H1 (cell line): ENCODE results near the gene FOSL2. TPM values are rescaled to one million over a fixed set of nuclear protein-coding genes. Genes with fewer than 3 reads are reported as not detected.

Experiments
- ASH2L ChIP-seq: fragments of 200-600, 300-600 bp; sonication (generic); IDR thresholded peaks from one replicate; pipeline ENCODE4 v1.7.1; 2017; ENCODE audit warnings: low read length
- CTCF ChIP-seq, 3 experiments: IDR thresholded peaks; 1 replicate in 2 of 3; 2 replicates in 1 of 3; pipeline versions ENCODE4 v1.5.1 to v1.6.1; 2011; ENCODE audit warnings: low read length in 3 of 3, mild to moderate bottlenecking in 3 of 3, inconsistent platforms in 2 of 3, low read depth in 1 of 3, moderate library complexity in 1 of 3; ENCODE audit not compliant: insufficient read depth in 1 of 3; ENCODE audit errors: control extremely low read depth in 1 of 3
- HDAC6 ChIP-seq: IDR thresholded peaks from one replicate; pipeline ENCODE4 v1.7.1; 2012; ENCODE audit warnings: low read depth, mild to moderate bottlenecking, inconsistent platforms, low read length, moderate library complexity
- KDM1A ChIP-seq: fragments of 200-600, 300-600 bp; sonication (generic); IDR thresholded peaks from 2 replicates; pipeline ENCODE4 v1.7.1; 2016; ENCODE audit warnings: mild to moderate bottlenecking, low read length, borderline replicate concordance
- NRF1 ChIP-seq: IDR thresholded peaks from 2 replicates; pipeline ENCODE4 v1.6.1; 2011; ENCODE audit warnings: mild to moderate bottlenecking, low read depth, low read length, improper control_type of control experiment
- SP1 ChIP-seq: IDR thresholded peaks from 2 replicates; pipeline ENCODE4 v1.6.1; 2011; ENCODE audit warnings: low read depth, low read length
- polyA plus RNA-seq, 7 experiments: library from polyadenylated mRNA; depleted of rRNA in 3 of 7; stranded (reverse) in 5 of 7; unstranded in 2 of 7; fragments of >200 nt in 5 of 7; fragments of 200-250 nt in 2 of 7; gene quantifications; 1 replicate in 5 of 7; 2 replicates in 1 of 7; 4 replicates in 1 of 7; pipeline versions ENCODE4 v1.2.1 to v1.2.3, GENCODE V29; 2011 to 2013; ENCODE audit warnings: missing spikeins in 2 of 7, mixed read lengths in 2 of 7
- total RNA-seq: library from RNA; stranded (reverse); fragmentation: NEBNext Ultra II Directional; extraction: Animal tissue kit (Norgen Biotek cat#: 25700); gene quantifications from 2 replicates; pipeline ENCODE4 v1.2.1, GENCODE V29; 2021
- TF ChIP-seq, protein P1 (sequence below): fragments of 300-600 bp; sonication (generic); IDR thresholded peaks from 2 replicates; pipeline ENCODE4 v1.7.1; 2012; ENCODE audit warnings: low read length, moderate library complexity, mild to moderate bottlenecking, inconsistent platforms; ENCODE audit not compliant: insufficient replicate concordance

FOSL2 gene
- total and polyA plus RNA-seq, 2 of the 8 experiments (the other 6 are each of a cell fraction or from before 2014, with no cell fraction given), result 1.5 to 4.5 TPM

- TF ChIP-seq CTCF (IDR thresholded peaks at IDR 0.05; ENCODE audit: control extremely low read depth in 1 of 3, insufficient read depth in 1 of 3, low read depth in 1 of 3, low read length in 3 of 3) (no peak), NRF1 (no peak), KDM1A (no peak), ASH2L (no peak), HDAC6 (no peak), SP1 (no peak)
- TF ChIP-seq, protein P1, sequence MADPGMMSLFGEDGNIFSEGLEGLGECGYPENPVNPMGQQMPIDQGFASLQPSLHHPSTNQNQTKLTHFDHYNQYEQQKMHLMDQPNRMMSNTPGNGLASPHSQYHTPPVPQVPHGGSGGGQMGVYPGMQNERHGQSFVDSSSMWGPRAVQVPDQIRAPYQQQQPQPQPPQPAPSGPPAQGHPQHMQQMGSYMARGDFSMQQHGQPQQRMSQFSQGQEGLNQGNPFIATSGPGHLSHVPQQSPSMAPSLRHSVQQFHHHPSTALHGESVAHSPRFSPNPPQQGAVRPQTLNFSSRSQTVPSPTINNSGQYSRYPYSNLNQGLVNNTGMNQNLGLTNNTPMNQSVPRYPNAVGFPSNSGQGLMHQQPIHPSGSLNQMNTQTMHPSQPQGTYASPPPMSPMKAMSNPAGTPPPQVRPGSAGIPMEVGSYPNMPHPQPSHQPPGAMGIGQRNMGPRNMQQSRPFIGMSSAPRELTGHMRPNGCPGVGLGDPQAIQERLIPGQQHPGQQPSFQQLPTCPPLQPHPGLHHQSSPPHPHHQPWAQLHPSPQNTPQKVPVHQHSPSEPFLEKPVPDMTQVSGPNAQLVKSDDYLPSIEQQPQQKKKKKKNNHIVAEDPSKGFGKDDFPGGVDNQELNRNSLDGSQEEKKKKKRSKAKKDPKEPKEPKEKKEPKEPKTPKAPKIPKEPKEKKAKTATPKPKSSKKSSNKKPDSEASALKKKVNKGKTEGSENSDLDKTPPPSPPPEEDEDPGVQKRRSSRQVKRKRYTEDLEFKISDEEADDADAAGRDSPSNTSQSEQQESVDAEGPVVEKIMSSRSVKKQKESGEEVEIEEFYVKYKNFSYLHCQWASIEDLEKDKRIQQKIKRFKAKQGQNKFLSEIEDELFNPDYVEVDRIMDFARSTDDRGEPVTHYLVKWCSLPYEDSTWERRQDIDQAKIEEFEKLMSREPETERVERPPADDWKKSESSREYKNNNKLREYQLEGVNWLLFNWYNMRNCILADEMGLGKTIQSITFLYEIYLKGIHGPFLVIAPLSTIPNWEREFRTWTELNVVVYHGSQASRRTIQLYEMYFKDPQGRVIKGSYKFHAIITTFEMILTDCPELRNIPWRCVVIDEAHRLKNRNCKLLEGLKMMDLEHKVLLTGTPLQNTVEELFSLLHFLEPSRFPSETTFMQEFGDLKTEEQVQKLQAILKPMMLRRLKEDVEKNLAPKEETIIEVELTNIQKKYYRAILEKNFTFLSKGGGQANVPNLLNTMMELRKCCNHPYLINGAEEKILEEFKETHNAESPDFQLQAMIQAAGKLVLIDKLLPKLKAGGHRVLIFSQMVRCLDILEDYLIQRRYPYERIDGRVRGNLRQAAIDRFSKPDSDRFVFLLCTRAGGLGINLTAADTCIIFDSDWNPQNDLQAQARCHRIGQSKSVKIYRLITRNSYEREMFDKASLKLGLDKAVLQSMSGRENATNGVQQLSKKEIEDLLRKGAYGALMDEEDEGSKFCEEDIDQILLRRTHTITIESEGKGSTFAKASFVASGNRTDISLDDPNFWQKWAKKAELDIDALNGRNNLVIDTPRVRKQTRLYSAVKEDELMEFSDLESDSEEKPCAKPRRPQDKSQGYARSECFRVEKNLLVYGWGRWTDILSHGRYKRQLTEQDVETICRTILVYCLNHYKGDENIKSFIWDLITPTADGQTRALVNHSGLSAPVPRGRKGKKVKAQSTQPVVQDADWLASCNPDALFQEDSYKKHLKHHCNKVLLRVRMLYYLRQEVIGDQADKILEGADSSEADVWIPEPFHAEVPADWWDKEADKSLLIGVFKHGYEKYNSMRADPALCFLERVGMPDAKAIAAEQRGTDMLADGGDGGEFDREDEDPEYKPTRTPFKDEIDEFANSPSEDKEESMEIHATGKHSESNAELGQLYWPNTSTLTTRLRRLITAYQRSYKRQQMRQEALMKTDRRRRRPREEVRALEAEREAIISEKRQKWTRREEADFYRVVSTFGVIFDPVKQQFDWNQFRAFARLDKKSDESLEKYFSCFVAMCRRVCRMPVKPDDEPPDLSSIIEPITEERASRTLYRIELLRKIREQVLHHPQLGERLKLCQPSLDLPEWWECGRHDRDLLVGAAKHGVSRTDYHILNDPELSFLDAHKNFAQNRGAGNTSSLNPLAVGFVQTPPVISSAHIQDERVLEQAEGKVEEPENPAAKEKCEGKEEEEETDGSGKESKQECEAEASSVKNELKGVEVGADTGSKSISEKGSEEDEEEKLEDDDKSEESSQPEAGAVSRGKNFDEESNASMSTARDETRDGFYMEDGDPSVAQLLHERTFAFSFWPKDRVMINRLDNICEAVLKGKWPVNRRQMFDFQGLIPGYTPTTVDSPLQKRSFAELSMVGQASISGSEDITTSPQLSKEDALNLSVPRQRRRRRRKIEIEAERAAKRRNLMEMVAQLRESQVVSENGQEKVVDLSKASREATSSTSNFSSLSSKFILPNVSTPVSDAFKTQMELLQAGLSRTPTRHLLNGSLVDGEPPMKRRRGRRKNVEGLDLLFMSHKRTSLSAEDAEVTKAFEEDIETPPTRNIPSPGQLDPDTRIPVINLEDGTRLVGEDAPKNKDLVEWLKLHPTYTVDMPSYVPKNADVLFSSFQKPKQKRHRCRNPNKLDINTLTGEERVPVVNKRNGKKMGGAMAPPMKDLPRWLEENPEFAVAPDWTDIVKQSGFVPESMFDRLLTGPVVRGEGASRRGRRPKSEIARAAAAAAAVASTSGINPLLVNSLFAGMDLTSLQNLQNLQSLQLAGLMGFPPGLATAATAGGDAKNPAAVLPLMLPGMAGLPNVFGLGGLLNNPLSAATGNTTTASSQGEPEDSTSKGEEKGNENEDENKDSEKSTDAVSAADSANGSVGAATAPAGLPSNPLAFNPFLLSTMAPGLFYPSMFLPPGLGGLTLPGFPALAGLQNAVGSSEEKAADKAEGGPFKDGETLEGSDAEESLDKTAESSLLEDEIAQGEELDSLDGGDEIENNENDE, result no peak
Observed at GRCh38 chr2:28354920-28355520, 37.6 kb upstream of the FOSL2 start (continued).
